Osteoblast (primary cell): ENCODE data around the gene PRKAG2. TPM values are rescaled to one million over a fixed set of nuclear protein-coding genes. Genes with fewer than 3 reads are reported as not detected.

Experiments
- DNase-seq: peaks from one replicate; pipeline ENCODE4 v3.0.0; 2011; ENCODE audit warnings: low spot score, mixed read lengths; ENCODE audit not compliant: insufficient read length; ENCODE audit errors: missing footprints
- H2AFZ ChIP-seq: 2 replicates; pipeline ENCODE4 v1.6.0; 2011; ENCODE audit warnings: mild to moderate bottlenecking, low read length
- H3K27ac ChIP-seq: 2 replicates; pipeline ENCODE4 v1.5.1; 2011; ENCODE audit warnings: mild to moderate bottlenecking, low read depth, low read length, moderate library complexity
- H3K27me3 ChIP-seq: 2 replicates; pipeline ENCODE4 v1.6.0; 2012; ENCODE audit warnings: mild to moderate bottlenecking, control low read depth, inconsistent platforms, low read length, moderate library complexity; ENCODE audit not compliant: insufficient read depth
- H3K36me3 ChIP-seq: 2 replicates; pipeline ENCODE4 v1.5.1; 2011; ENCODE audit warnings: mild to moderate bottlenecking, low read length, control low read depth, moderate library complexity; ENCODE audit not compliant: insufficient read depth
- H3K4me1 ChIP-seq: 2 replicates; pipeline ENCODE4 v1.5.1; 2011; ENCODE audit warnings: mild to moderate bottlenecking, low read length, control low read depth, moderate library complexity; ENCODE audit not compliant: insufficient read depth
- H3K4me2 ChIP-seq: 2 replicates; pipeline ENCODE4 v1.6.0; 2011; ENCODE audit warnings: mild to moderate bottlenecking, low read length; ENCODE audit not compliant: insufficient read depth
- H3K4me3 ChIP-seq: fragments of 200-600 bp; sonication (generic); 3 replicates; pipeline ENCODE4 v1.5.1; 2012; ENCODE audit warnings: mild to moderate bottlenecking, low read length, inconsistent platforms; ENCODE audit not compliant: insufficient read depth
- H3K79me2 ChIP-seq: 2 replicates; pipeline ENCODE4 v1.6.0; 2012; ENCODE audit warnings: mild to moderate bottlenecking, low read length, control low read depth, inconsistent platforms; ENCODE audit not compliant: insufficient read depth
- H3K9me3 ChIP-seq: 2 replicates; pipeline ENCODE4 v1.5.1; 2011; ENCODE audit warnings: low read depth, low read length, control low read depth
- H4K20me1 ChIP-seq: 2 replicates; pipeline ENCODE4 v1.6.0; 2012; ENCODE audit warnings: mild to moderate bottlenecking, low read length, control low read depth; ENCODE audit not compliant: insufficient read depth
- CTCF ChIP-seq: IDR thresholded peaks from 2 replicates; pipeline ENCODE4 v1.5.1; 2011; ENCODE audit warnings: mild to moderate bottlenecking, low read depth, low read length, moderate library complexity; ENCODE audit errors: extremely low read depth
- total RNA-seq: library from RNA; depleted of rRNA; stranded (reverse); fragments of >200 nt; gene quantifications from 2 replicates; pipeline ENCODE4 v1.2.3, GENCODE V29; 2012

The PRKAG2 gene
- total RNA-seq, 1 donor: 20.6 TPM

- DNase-seq: no peak
- H3K27me3 ChIP-seq: peaks cover 39% of the 10 kb centered on the region
- no peaks in the 10 kb centered on the region for H3K9me3 ChIP-seq
- H3K4me3 ChIP-seq: no peak overlapping the region
- H2AFZ ChIP-seq: no peak overlapping the region
- H3K79me2 ChIP-seq: no peaks in the 10 kb centered on the region
- no peak overlapping the region for H3K27ac ChIP-seq
- H3K4me1 ChIP-seq: no peaks in the 10 kb centered on the region
- H3K4me2 ChIP-seq: no peak overlapping the region
- H4K20me1 ChIP-seq: no peaks in the 10 kb centered on the region
- no peaks in the 10 kb centered on the region for H3K36me3 ChIP-seq
- TF ChIP-seq CTCF: no peak
These were observed 98.8 kb downstream of the PRKAG2 start for GRCh38 chr7:151777908-151778670.

- no peaks in the 10 kb centered on the region for H3K4me1 ChIP-seq
- H3K27me3 ChIP-seq: peaks cover 41% of the 10 kb centered on the region
- no peaks in the 10 kb centered on the region for H3K79me2 ChIP-seq
- DNase-seq: no peak
- H3K9me3 ChIP-seq: no peaks in the 10 kb centered on the region
- H3K36me3 ChIP-seq: no peaks in the 10 kb centered on the region
- no peak for TF ChIP-seq CTCF
- no peak overlapping the region for H3K4me2 ChIP-seq
- H3K4me3 ChIP-seq: no peak overlapping the region
- H4K20me1 ChIP-seq: no peaks in the 10 kb centered on the region
- H2AFZ ChIP-seq: no peak overlapping the region
- no peak overlapping the region for H3K27ac ChIP-seq
These were observed 99.4 kb downstream of the PRKAG2 start for GRCh38 chr7:151777495-151777880.

GRCh38 chr7:151776876-151777494 is 99.9 kb downstream of the PRKAG2 start:
- H3K4me3 ChIP-seq: no peak overlapping the region
- H3K36me3 ChIP-seq: no peaks in the 10 kb centered on the region
- no peaks in the 10 kb centered on the region for H3K9me3 ChIP-seq
- no peak overlapping the region for H2AFZ ChIP-seq
- TF ChIP-seq CTCF: no peak
- H4K20me1 ChIP-seq: no peaks in the 10 kb centered on the region
- no peaks in the 10 kb centered on the region for H3K4me1 ChIP-seq
- peaks cover 46% of the 10 kb centered on the region for H3K27me3 ChIP-seq
- no peak overlapping the region for H3K27ac ChIP-seq
- no peaks in the 10 kb centered on the region for H3K79me2 ChIP-seq
- no peak overlapping the region for H3K4me2 ChIP-seq
- DNase-seq: no peak

GRCh38 chr7:151776446-151776845 is 100.5 kb downstream of the PRKAG2 start:
- no peak for DNase-seq
- H3K4me3 ChIP-seq: no peak overlapping the region
- H3K27me3 ChIP-seq: peaks cover 49% of the 10 kb centered on the region
- H3K79me2 ChIP-seq: no peaks in the 10 kb centered on the region
- no peaks in the 10 kb centered on the region for H4K20me1 ChIP-seq
- no peaks in the 10 kb centered on the region for H3K4me1 ChIP-seq
- H2AFZ ChIP-seq: no peak overlapping the region
- TF ChIP-seq CTCF: no peak
- H3K9me3 ChIP-seq: no peaks in the 10 kb centered on the region
- H3K27ac ChIP-seq: no peak overlapping the region
- H3K4me2 ChIP-seq: no peak overlapping the region
- no peaks in the 10 kb centered on the region for H3K36me3 ChIP-seq
